Measurements from ENCODE around the gene GALNT1. TPM values are rescaled to one million over a fixed set of nuclear protein-coding genes. Genes with fewer than 3 reads are reported as not detected.

GALNT1 gene
- polyA plus RNA-seq, 1 donor (not counting 4 experiments of a cell fraction or from before 2014, with no cell fraction given): 69.4 TPM

GRCh38 chr18:35703043-35703688 is 121.6 kb downstream of the GALNT1 start:
- H3K4me2 ChIP-seq (ENCODE audit: control insufficient read depth, extremely low read depth, insufficient read depth, low read depth, low read length): no peak overlapping the region
- no peaks in the 10 kb centered on the region for H3K4me1 ChIP-seq (ENCODE audit: control insufficient read depth, extremely low read depth, insufficient read depth, low read length)
- no peaks in the 10 kb centered on the region for H3K9me1 ChIP-seq (ENCODE audit: control insufficient read depth, extremely low read depth, insufficient read depth, low read length)
- H3K27me3 ChIP-seq (ENCODE audit: control insufficient read depth, extremely low read depth, insufficient read depth, low read length): no peaks in the 10 kb centered on the region
- H2AFZ ChIP-seq (ENCODE audit: control insufficient read depth, low read length): no peak overlapping the region
- H3K9me3 ChIP-seq (ENCODE audit: control insufficient read depth, low read depth, low read length): no peaks in the 10 kb centered on the region
- FAIRE-seq (no peak), DNase-seq (ENCODE audit: low read depth, low spot score) (no peak)
- H4K20me1 ChIP-seq (ENCODE audit: control insufficient read depth, extremely low read depth, insufficient read depth, low read length): no peaks in the 10 kb centered on the region
- no peak overlapping the region for H3K27ac ChIP-seq (ENCODE audit: control insufficient read depth, insufficient read depth, low read length)
- no peak overlapping the region for H3K9ac ChIP-seq (ENCODE audit: control insufficient read depth, extremely low read depth, insufficient read depth, low read length)
- no peaks in the 10 kb centered on the region for H3K79me2 ChIP-seq (ENCODE audit: control insufficient read depth, insufficient read depth, low read length)
- dilution Hi-C loops (cut with MboI; ENCODE audit: extremely low pct_ligation_motif_present, low sequenced_read_pairs): no loop called here
- H3K36me3 ChIP-seq (ENCODE audit: control insufficient read depth in 2 of 2, extremely low read depth in 1 of 2, insufficient read depth in 2 of 2, low read length in 2 of 2): peaks cover 0 to 5% of the 10 kb centered on the region in 2 experiments
- TF ChIP-seq CTCF (optimal IDR thresholded peaks at IDR 0.05 in 1 of 3, IDR thresholded peaks at IDR 0.05 in 1 of 3, conservative IDR thresholded peaks at IDR 0.05 in 1 of 3; ENCODE audit: extremely low read depth in 1 of 3, insufficient read depth in 2 of 3, low read length in 3 of 3): no peak
- TF ChIP-seq EZH2 (IDR thresholded peaks at IDR 0.05; ENCODE audit: low read length): no peak
- no peak overlapping the region for H3K4me3 ChIP-seq (ENCODE audit: control insufficient read depth in 2 of 3, extremely low read depth in 1 of 3, insufficient read depth in 2 of 3, low read depth in 1 of 3, low read length in 3 of 3)

- Histone ChIP-seq H3K4me2 (ENCODE audit: control insufficient read depth, extremely low read depth, insufficient read depth, low read depth, low read length) (no peak overlapping the region), H3K9me1 (ENCODE audit: control insufficient read depth, extremely low read depth, insufficient read depth, low read length) (no peaks in the 10 kb centered on the region), H3K4me1 (ENCODE audit: control insufficient read depth, extremely low read depth, insufficient read depth, low read length) (no peaks in the 10 kb centered on the region), H3K27me3 (ENCODE audit: control insufficient read depth, extremely low read depth, insufficient read depth, low read length) (no peaks in the 10 kb centered on the region), H3K4me3 (ENCODE audit: control insufficient read depth in 2 of 3, extremely low read depth in 1 of 3, insufficient read depth in 2 of 3, low read depth in 1 of 3, low read length in 3 of 3) (no peak overlapping the region), H3K27ac (ENCODE audit: control insufficient read depth, insufficient read depth, low read length) (no peak overlapping the region), H4K20me1 (ENCODE audit: control insufficient read depth, extremely low read depth, insufficient read depth, low read length) (no peaks in the 10 kb centered on the region), H3K79me2 (ENCODE audit: control insufficient read depth, insufficient read depth, low read length) (no peaks in the 10 kb centered on the region), H3K9ac (ENCODE audit: control insufficient read depth, extremely low read depth, insufficient read depth, low read length) (no peak overlapping the region), H2AFZ (ENCODE audit: control insufficient read depth, low read length) (no peak overlapping the region), H3K9me3 (ENCODE audit: control insufficient read depth, low read depth, low read length) (no peaks in the 10 kb centered on the region), H3K36me3 (ENCODE audit: control insufficient read depth in 2 of 2, extremely low read depth in 1 of 2, insufficient read depth in 2 of 2, low read length in 2 of 2) (peaks cover 0 to 5% of the 10 kb centered on the region in 2 experiments)
- FAIRE-seq (no peak), DNase-seq (ENCODE audit: low read depth, low spot score) (no peak)
- TF ChIP-seq CTCF (optimal IDR thresholded peaks at IDR 0.05 in 1 of 3, IDR thresholded peaks at IDR 0.05 in 1 of 3, conservative IDR thresholded peaks at IDR 0.05 in 1 of 3; ENCODE audit: extremely low read depth in 1 of 3, insufficient read depth in 2 of 3, low read length in 3 of 3) (no peak), EZH2 (IDR thresholded peaks at IDR 0.05; ENCODE audit: low read length) (no peak)
- dilution Hi-C loops (cut with MboI; ENCODE audit: extremely low pct_ligation_motif_present, low sequenced_read_pairs): no loop called here
Observed at GRCh38 chr18:35705988-35706387, 124.4 kb downstream of the GALNT1 start.

Measured in keratinocyte (primary cell).